Measurements from ENCODE around the gene C1GALT1. TPM values are rescaled to one million over a fixed set of nuclear protein-coding genes. Genes with fewer than 3 reads are reported as not detected.

C1GALT1 gene
- polyA plus RNA-seq, 6 donors from 2014 or later = 56.2 to 102 (median 83.6) TPM

DNA sequence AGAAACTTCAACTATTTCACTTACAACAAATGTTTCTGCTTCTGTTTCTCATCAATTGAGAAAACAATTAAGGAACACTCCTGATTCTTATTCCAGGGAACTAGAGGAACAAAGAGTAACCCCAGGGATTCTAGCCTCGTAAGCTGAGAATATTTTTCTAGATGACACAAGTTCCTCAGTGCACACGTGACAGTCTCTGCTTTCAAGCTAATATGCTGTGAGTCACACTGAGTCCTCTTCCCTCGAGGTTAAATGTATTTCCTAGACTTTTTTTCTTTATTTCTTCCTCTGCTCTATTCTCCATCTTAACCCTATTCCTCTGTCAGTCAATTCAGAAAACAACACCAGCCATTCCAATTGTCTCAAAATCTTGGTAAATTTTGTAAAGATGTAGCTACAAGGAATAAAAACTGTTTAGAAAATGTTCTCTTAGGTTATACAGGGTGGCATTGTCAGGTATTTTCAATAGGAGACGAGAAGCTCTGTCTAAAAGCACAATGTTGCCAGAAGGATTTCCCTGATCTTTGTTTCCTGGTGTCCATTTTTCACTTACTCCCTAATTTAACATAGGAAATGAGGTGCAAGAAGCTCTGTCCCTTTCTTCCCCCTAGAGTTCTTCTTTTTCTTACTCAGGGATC is 5.8 kb upstream of the C1GALT1 start:
- Mint-ChIP-seq H3K27me3 (no peaks in the 10 kb centered on the region), H3K27ac (peak overlapping the region in 5 of 6 donors; percentile 39 to 85 (median 67)), H3K9me3 (peaks cover 4 to 16% (median 12%) of the 10 kb centered on the region in 7 donors), H3K36me3 (peaks cover 26 to 37% of the 10 kb centered on the region in 2 donors), H3K4me3 (no peak overlapping the region), H3K4me1 (peaks cover 32 to 46% (median 42%) of the 10 kb centered on the region in 3 donors)
- ATAC-seq (ENCODE audit: low read depth in 2 of 2) (no peak), DNase-seq (no peak)

DNA sequence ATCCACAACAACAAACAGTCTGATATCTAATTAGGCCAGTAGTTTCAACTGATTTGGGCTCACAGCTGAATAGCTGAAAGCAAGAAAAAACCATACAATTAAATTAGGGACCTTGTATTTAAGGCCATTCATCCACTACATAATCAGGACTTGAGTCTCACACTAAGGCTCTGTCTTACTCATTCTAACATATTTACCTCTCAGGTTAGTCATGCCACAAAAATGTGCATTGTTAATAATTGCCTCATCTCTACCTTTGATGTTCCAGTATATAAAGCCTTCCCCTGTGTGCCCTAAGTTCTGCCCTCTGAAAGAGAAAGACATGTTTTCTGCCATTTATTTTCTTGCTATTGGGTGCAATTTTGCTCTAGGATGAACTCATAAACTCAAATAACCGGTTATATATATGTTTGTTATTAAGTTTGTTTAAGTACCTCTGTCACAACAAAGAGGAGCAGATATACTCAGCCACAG is 5.3 kb upstream of the C1GALT1 start:
- ATAC-seq (ENCODE audit: low read depth in 2 of 2) = no peak
- DNase-seq = no peak
- Mint-ChIP-seq H3K27ac (peak overlapping the region in 5 of 6 donors; percentile 39 to 92 (median 67)), H3K27me3 (no peaks in the 10 kb centered on the region), H3K36me3 (peaks cover 22 to 34% of the 10 kb centered on the region in 2 donors), H3K4me3 (no peak overlapping the region), H3K9me3 (peaks cover 3 to 14% (median 9%) of the 10 kb centered on the region in 7 donors), H3K4me1 (peaks cover 36 to 47% (median 46%) of the 10 kb centered on the region in 3 donors)

DNA sequence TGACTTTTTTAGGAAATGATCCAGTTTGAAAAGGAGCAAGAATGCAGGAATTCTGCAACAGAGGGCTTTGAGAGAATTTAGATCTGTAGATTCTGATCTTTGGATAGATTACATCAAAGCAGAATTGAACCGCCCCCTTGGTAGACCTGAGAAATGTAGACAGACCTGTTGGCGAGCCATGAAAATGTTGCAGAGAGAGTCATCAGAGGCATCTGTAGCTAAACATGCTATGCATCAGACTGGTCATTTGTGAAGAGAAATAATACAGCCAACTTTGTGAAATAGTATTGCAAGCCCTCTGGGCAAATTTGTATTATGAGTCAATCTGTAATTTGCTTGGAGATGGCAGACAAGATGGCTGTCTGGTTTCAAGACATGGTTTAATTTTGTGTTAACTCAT is 4.3 kb upstream of the C1GALT1 start:
- no peak for DNase-seq
- peaks cover 0 to 7% (median 2%) of the 10 kb centered on the region in 7 donors for H3K9me3 Mint-ChIP-seq
- peaks cover 29 to 42% (median 40%) of the 10 kb centered on the region in 3 donors for H3K4me1 Mint-ChIP-seq
- peaks cover 13 to 24% of the 10 kb centered on the region in 2 donors for H3K36me3 Mint-ChIP-seq
- H3K27ac Mint-ChIP-seq = peak overlapping the region in 2 of 6 donors; percentile 67 to 73
- H3K4me3 Mint-ChIP-seq = no peak overlapping the region
- no peaks in the 10 kb centered on the region for H3K27me3 Mint-ChIP-seq
- ATAC-seq (ENCODE audit: low read depth in 2 of 2) = no peak

DNA sequence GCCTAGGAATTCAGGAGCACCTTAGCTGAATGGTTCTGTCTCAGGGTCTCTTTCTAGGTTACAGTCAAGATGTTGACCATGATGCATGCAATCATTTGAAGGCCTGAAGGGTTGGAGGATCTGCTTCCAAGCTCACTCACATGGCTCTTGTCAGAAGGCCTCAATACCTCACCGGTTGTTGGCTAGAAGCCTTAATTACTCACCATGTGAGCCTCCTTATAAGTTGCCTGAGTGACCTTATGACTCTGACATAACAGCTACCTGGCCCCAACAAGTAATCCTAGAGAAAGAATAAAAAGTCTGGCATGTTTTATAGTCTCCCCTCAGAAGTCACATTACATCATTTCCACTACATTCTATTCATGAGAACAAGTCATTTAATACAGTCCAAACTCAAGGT is 3.4 kb upstream of the C1GALT1 start:
- H3K4me3 Mint-ChIP-seq = peak overlapping the region in 1 of 8 donors; percentile 36
- H3K27ac Mint-ChIP-seq = peak overlapping the region in 1 of 6 donors; percentile 80
- H3K9me3 Mint-ChIP-seq = peaks cover 0 to 5% (median 0%) of the 10 kb centered on the region in 7 donors
- peaks cover 9 to 22% of the 10 kb centered on the region in 2 donors for H3K36me3 Mint-ChIP-seq
- DNase-seq = no peak
- no peak for ATAC-seq (ENCODE audit: low read depth in 2 of 2)
- H3K27me3 Mint-ChIP-seq = no peaks in the 10 kb centered on the region
- H3K4me1 Mint-ChIP-seq = peaks cover 26 to 42% (median 33%) of the 10 kb centered on the region in 3 donors

DNA sequence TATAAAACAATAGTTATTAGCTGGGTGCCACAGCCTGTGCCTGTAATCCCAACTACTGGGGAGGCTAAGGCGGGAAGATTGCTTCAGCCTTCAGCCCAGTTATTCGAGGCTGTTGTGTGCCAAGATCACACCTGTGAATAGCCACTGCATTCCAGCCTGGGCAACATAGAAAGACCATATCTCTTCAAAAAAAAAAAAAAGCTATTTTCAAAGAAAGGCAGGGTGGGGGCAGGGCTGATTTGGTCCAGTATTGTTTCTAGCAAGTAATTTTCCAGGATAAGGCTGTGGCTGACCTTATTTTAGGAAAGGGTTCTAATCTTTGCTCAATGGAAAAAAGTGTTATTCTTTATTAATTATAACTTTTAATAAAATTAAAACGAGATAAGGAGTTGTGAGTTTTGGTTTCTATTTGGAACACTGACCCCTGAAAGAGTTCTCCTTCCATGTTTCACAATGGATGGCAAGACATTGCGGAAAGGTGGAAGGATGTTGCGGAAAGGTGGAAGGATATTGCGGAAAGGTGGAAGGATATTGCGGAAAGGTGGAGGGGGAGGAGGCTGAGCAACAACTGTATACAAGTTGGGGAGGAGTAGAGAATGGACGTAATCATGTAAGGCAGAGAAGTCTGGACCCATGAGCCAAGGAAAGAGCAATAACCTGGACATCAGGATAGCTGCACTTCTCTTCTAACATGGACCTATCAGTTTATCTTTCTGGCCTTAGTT is 1.5 kb upstream of the C1GALT1 start:
- no peak for DNase-seq
- Mint-ChIP-seq H3K4me1 (peaks cover 19 to 39% (median 30%) of the 10 kb centered on the region in 3 donors), H3K4me3 (peak overlapping the region; percentile 73 to 98 (median 91))

DNA sequence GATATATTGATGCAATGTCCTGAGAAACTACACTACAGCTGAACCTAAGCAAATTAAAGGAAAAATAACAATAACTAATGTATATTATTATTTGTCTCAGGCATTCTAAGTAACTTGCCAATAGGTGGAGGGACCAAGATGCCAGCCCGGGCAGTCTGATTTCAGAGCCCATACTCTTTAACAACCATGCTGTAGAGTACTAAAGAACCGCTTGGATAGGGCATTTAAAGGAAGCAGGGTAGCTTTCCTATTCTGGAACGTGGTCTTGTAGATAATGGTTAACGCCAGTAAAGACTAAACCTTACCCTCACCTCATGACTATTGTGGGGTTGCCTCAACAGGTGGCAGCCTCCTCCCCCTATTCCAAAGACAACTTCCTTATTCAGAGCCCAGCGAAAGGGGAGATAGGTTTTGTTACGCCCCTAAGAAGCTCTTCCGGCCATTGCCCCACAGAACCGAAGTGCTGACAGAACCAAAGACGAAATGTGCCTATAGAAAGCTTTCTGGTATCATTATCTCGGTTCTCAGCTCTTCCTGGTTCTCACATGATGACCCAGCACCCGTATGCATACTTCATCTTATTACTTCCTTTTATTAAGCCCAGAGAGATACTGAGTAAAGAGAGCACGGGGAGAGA is 707 bp upstream of the C1GALT1 start:
- Mint-ChIP-seq H3K4me3 (peak overlapping the region; percentile 87 to 98 (median 93)), H3K9me3 (no peaks in the 10 kb centered on the region), H3K4me1 (peaks cover 13 to 34% (median 31%) of the 10 kb centered on the region in 3 donors), H3K27me3 (no peaks in the 10 kb centered on the region), H3K27ac (peak overlapping the region; percentile 92 to 99 (median 97)), H3K36me3 (peaks cover 0 to 15% of the 10 kb centered on the region in 2 donors)
- DNase-seq (peak; percentile 79), ATAC-seq (ENCODE audit: low read depth in 2 of 2) (peak; percentile 50 to 54)

More for the DNA sequence above, 1.5 kb upstream of the C1GALT1 start:
- H3K9me3 Mint-ChIP-seq = no peaks in the 10 kb centered on the region
- ATAC-seq (ENCODE audit: low read depth in 2 of 2) = no peak
- H3K36me3 Mint-ChIP-seq = peaks cover 0 to 20% of the 10 kb centered on the region in 2 donors
- H3K27ac Mint-ChIP-seq = peak overlapping the region; percentile 36 to 99 (median 97)
- H3K27me3 Mint-ChIP-seq = no peaks in the 10 kb centered on the region

DNA sequence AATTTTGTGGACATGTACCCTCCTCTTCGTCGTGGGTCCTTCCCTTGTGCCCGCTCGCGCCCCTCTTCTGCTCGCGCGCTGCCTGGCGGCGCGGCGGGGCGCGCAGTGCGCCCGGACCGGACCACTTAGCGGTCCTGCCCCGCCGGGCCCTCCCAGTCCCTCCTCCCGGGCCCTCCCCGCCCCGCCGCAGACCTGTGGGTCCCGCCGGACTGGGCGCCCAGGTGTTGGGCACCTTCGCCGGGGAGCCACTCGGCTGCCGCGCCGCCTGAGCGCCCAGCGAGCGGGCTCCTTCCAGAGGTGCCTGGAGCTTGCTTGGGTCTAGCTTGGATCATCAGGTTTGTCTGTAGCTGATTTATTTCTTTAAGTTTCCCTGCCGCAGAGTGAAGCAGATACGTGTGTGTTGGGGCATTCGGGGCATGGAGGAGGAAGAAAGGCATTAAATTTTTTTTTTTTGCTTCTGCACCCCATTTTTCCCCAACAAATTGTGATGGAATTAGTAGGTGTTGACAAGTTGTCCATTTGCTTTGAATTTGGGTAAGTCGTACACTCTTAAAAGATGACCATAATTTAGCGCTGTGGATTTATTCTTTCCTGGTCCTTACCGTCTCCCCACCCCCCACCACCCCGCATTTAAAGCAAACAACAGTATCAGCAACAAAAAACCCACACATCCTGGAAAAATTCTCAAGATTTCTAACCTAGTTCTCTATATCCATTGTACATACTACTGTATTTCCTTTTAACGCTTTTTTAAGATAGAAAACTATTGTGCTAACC is 905 bp downstream of the C1GALT1 start:
- peaks cover 0 to 10% of the 10 kb centered on the region in 2 donors for H3K36me3 Mint-ChIP-seq
- peak; percentile 9 for ATAC-seq (ENCODE audit: low read depth in 2 of 2)
- no peak for DNase-seq
- peak overlapping the region; percentile 74 to 96 (median 88) for H3K27ac Mint-ChIP-seq
- no peaks in the 10 kb centered on the region for H3K27me3 Mint-ChIP-seq
- H3K9me3 Mint-ChIP-seq = no peaks in the 10 kb centered on the region
- peak overlapping the region; percentile 87 to 98 (median 94) for H3K4me3 Mint-ChIP-seq
- peaks cover 10 to 24% (median 21%) of the 10 kb centered on the region in 3 donors for H3K4me1 Mint-ChIP-seq

DNA sequence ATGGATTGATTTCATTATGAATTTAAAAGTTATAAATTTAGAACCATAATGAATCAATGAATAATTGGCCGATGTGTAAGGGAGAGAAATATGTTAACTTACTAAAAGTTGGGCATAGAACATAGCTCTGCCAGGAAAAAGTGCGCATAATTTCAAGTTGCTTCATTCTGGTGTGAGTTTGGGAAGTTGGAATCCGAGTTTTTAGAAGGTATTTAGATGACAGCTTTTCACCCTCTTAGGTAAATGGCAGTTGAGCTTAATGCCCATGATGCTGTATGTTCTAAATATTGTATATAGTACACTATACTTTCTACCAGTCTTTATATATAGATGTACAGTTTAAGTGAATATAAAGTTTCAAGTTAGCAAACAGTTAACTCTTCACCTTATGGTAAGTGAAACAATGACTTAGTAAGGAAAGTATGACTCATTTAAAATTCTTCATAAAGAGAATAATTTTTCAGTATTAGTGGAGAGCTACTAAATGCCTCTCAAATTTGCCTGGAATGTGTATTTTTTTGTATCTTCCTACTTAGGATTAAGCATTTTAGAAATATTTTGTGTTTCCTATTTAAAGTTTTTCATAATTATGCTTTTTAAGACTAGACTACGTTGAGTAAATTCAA is 1.6 kb downstream of the C1GALT1 start:
- H3K4me1 Mint-ChIP-seq = peaks cover 9 to 28% (median 21%) of the 10 kb centered on the region in 3 donors

DNA sequence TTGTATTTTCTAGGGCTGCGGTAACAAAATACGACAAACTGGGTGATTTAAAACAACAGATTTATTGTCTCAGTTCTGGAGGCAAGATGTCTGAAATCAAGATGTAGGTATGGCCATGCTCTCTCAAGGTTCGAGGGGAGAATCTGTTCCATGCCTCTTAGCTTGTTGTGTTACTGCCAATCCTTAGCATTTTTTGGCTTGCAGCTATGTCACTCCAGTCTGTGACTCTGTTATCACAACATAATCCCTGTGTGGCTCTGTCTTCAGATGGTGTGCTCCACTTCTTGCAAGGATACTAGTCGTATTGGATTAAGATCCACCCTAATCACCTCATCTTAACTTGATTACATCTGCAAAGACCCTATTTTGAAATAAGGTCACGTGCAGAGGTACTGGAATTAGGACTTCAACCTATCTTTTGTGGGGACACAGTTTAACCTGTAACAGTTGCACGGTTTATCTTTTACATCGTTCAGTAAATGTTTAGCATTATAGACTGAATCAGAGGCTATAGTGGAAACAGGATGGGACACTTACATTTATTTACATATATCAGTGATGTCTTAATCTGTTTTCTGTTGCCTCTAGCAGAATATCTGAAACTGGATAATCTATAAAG is 3.1 kb downstream of the C1GALT1 start:
- no peaks in the 10 kb centered on the region for H3K9me3 Mint-ChIP-seq
- H3K36me3 Mint-ChIP-seq = no peaks in the 10 kb centered on the region
- DNase-seq (no peak), ATAC-seq (ENCODE audit: low read depth in 2 of 2) (no peak)
- H3K4me1 Mint-ChIP-seq = peaks cover 16 to 31% (median 27%) of the 10 kb centered on the region in 3 donors
- H3K27ac Mint-ChIP-seq = peak overlapping the region in 4 of 6 donors; percentile 4 to 78 (median 63)
- H3K4me3 Mint-ChIP-seq = peak overlapping the region in 4 of 8 donors; percentile 55 to 98 (median 88)
- H3K27me3 Mint-ChIP-seq = no peaks in the 10 kb centered on the region

More for the DNA sequence above, 1.6 kb downstream of the C1GALT1 start:
- Mint-ChIP-seq H3K4me3 (peak overlapping the region; percentile 87 to 98 (median 94)), H3K36me3 (peaks cover 0 to 8% of the 10 kb centered on the region in 2 donors), H3K9me3 (no peaks in the 10 kb centered on the region), H3K27me3 (no peaks in the 10 kb centered on the region), H3K27ac (peak overlapping the region in 3 of 6 donors; percentile 67 to 96 (median 78))
- DNase-seq = no peak
- no peak for ATAC-seq (ENCODE audit: low read depth in 2 of 2)

DNA sequence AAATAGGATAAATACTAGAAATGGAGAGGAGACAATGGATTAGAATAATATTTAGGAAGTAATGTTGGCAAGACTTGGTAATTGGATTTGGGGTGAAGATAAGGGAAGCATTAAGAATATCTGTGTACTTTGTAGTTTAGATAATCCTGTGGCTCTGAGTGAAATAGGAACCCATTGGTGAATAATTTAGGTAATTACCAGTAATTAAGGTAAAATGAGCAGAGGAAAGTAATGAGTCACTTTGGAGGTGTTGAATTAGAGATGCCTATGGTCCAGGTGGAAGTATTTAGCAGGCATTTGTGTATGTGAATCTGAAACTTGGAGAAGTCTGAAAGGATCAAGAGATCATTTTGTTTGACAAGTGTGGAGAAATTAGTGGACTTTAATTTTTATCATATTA is 5.7 kb downstream of the C1GALT1 start:
- Mint-ChIP-seq H3K27ac (no peak overlapping the region), H3K4me1 (peaks cover 22 to 27% (median 23%) of the 10 kb centered on the region in 3 donors), H3K27me3 (no peaks in the 10 kb centered on the region), H3K9me3 (peaks cover 0 to 2% (median 0%) of the 10 kb centered on the region in 7 donors), H3K4me3 (no peak overlapping the region), H3K36me3 (peaks cover 0 to 5% of the 10 kb centered on the region in 2 donors)
- DNase-seq (no peak), ATAC-seq (ENCODE audit: low read depth in 2 of 2) (no peak)

DNA sequence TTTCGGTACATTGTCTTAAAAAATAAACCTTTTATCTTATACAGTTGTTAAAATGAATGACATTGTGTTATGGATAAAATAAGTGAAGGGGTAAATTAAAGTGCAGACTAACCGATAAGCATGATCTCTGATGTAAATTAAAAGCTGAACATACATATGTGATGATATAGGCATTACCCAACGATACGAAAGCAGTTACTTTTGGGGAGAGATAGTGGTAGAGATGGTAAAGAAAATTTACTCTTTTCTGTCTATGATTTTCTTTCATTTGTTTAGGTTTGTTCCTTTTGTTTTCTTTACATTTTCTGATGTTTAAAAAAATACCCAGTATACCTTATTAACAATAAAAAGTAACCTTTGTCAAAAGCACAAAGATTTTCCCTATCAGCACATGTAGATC is 6.4 kb downstream of the C1GALT1 start:
- H3K27ac Mint-ChIP-seq = no peak overlapping the region
- H3K4me1 Mint-ChIP-seq = peaks cover 29 to 34% (median 29%) of the 10 kb centered on the region in 3 donors
- H3K4me3 Mint-ChIP-seq = no peak overlapping the region
- H3K9me3 Mint-ChIP-seq = peaks cover 0 to 6% (median 0%) of the 10 kb centered on the region in 7 donors
- H3K36me3 Mint-ChIP-seq = peaks cover 0 to 5% of the 10 kb centered on the region in 2 donors
- ATAC-seq (ENCODE audit: low read depth in 2 of 2) (no peak), DNase-seq (no peak)
- no peaks in the 10 kb centered on the region for H3K27me3 Mint-ChIP-seq

DNA sequence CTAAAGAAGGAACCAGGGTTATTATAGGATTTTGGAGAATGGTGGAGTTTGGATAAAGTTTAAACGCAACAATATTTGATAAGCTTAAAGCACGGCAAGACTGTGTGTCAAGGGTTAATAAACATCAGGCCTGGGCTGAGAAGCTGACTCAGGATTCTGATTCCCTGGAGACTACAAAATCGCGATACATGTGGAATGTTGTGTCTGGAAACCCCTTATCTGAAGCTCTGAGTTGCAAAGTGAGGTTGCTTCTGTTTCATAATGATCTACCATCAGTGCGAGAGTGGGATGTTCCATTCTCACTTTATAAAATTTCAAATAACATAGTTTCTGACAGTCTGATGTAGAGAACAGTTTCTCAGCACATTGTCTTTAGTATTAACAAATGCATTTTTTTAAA is 7.8 kb downstream of the C1GALT1 start:
- peaks cover 0 to 6% (median 0%) of the 10 kb centered on the region in 7 donors for H3K9me3 Mint-ChIP-seq

More for the DNA sequence above, 7.8 kb downstream of the C1GALT1 start:
- ATAC-seq (ENCODE audit: low read depth in 2 of 2) (no peak), DNase-seq (no peak)
- Mint-ChIP-seq H3K27me3 (no peaks in the 10 kb centered on the region), H3K36me3 (peaks cover 0 to 5% of the 10 kb centered on the region in 2 donors), H3K4me3 (no peak overlapping the region), H3K4me1 (peaks cover 35 to 43% (median 42%) of the 10 kb centered on the region in 3 donors), H3K27ac (peak overlapping the region in 2 of 6 donors; percentile 20 to 25)

Measured in naive B cell (primary cell).